HFFc6 (cell line): ENCODE data around the gene ARHGAP31. TPM values are rescaled to one million over a fixed set of nuclear protein-coding genes. Genes with fewer than 3 reads are reported as not detected.

Experiments used
- DNase-seq: peaks from one replicate; pipeline ENCODE4 v3.0.0-alpha.2; 2018
- H3K27ac Mint-ChIP-seq: 2 replicates; pipeline ENCODE4 v1.8.0; 2020; ENCODE audit warnings: mild to moderate bottlenecking, mixed read lengths
- H3K27me3 Mint-ChIP-seq: 2 replicates; pipeline ENCODE4 v1.8.0; 2021; ENCODE audit warnings: mild to moderate bottlenecking, moderate library complexity, mixed read lengths; ENCODE audit not compliant: insufficient read depth
- H3K36me3 Mint-ChIP-seq: 2 replicates; pipeline ENCODE4 v1.8.0; 2021; ENCODE audit warnings: low read depth, mixed read lengths
- H3K4me1 Mint-ChIP-seq: 2 replicates; pipeline ENCODE4 v1.8.0; 2020; ENCODE audit warnings: low read depth, mixed read lengths
- H3K4me3 Mint-ChIP-seq: 2 replicates; pipeline ENCODE4 v1.8.0; 2020; ENCODE audit warnings: mild to moderate bottlenecking, moderate library complexity, mixed read lengths
- H3K9me3 Mint-ChIP-seq: 2 replicates; pipeline ENCODE4 v1.8.0; 2020; ENCODE audit warnings: mild to moderate bottlenecking, mixed read lengths
- CTCF ChIP-seq: fragments of 200-600 bp; sonication (generic); IDR thresholded peaks from 2 replicates; pipeline ENCODE4 v1.5.0; 2021; ENCODE audit warnings: antibody characterized with exemption, mild to moderate bottlenecking
- total RNA-seq, 6 experiments: library from RNA; stranded (reverse); fragmentation: NEBNext Ultra II Directional; extraction: Animal tissue kit (Norgen Biotek cat#: 25700); gene quantifications; 2 replicates in 1 of 6; 3 replicates in 5 of 6; pipeline ENCODE4 v1.2.3, GENCODE V29; 2021

ARHGAP31 gene
- total RNA-seq, 6 experiments from 2014 or later = 18.0 to 25.1 (median 20.5) TPM

- H3K4me3 Mint-ChIP-seq = no peak overlapping the region
- H3K4me1 Mint-ChIP-seq = no peaks in the 10 kb centered on the region
- no peak for DNase-seq
- H3K27ac Mint-ChIP-seq = no peak overlapping the region
- no peaks in the 10 kb centered on the region for H3K9me3 Mint-ChIP-seq
- no peaks in the 10 kb centered on the region for H3K27me3 Mint-ChIP-seq
- peaks cover 5% of the 10 kb centered on the region; the same call in 1 of the 2 replicates for H3K36me3 Mint-ChIP-seq
- no peak for TF ChIP-seq CTCF
Observed at GRCh38 chr3:119395923-119396358, 101.8 kb downstream of the ARHGAP31 start.

GRCh38 chr3:119396870-119397269 lies 102.7 kb downstream of the ARHGAP31 start:
- Mint-ChIP-seq H3K27me3 (no peaks in the 10 kb centered on the region), H3K4me3 (no peak overlapping the region), H3K36me3 (peaks cover 5% of the 10 kb centered on the region; the same call in 1 of the 2 replicates), H3K9me3 (no peaks in the 10 kb centered on the region), H3K4me1 (no peaks in the 10 kb centered on the region), H3K27ac (no peak overlapping the region)
- no peak for DNase-seq
- no peak for TF ChIP-seq CTCF

- no peak overlapping the region for H3K27ac Mint-ChIP-seq
- H3K4me3 Mint-ChIP-seq = no peak overlapping the region
- no peak for TF ChIP-seq CTCF
- no peak for DNase-seq
- H3K27me3 Mint-ChIP-seq = no peaks in the 10 kb centered on the region
- H3K4me1 Mint-ChIP-seq = peaks cover 4% of the 10 kb centered on the region; the same call in 1 of the 2 replicates
- no peaks in the 10 kb centered on the region; the same call in 1 of the 2 replicates for H3K36me3 Mint-ChIP-seq
- no peaks in the 10 kb centered on the region for H3K9me3 Mint-ChIP-seq
Observed at GRCh38 chr3:119400466-119400865, 106.3 kb downstream of the ARHGAP31 start.

GRCh38 chr3:119401069-119401468 lies 106.9 kb downstream of the ARHGAP31 start:
- H3K27me3 Mint-ChIP-seq = no peaks in the 10 kb centered on the region; the same call in 1 of the 2 replicates
- no peak for TF ChIP-seq CTCF
- H3K4me3 Mint-ChIP-seq = no peak overlapping the region
- no peaks in the 10 kb centered on the region for H3K9me3 Mint-ChIP-seq
- H3K27ac Mint-ChIP-seq = no peak overlapping the region
- H3K36me3 Mint-ChIP-seq = no peaks in the 10 kb centered on the region; the same call in 1 of the 2 replicates
- peaks cover 4% of the 10 kb centered on the region; the same call in 1 of the 2 replicates for H3K4me1 Mint-ChIP-seq
- DNase-seq = no peak

- no peak overlapping the region for H3K4me3 Mint-ChIP-seq
- H3K9me3 Mint-ChIP-seq = no peaks in the 10 kb centered on the region
- no peak overlapping the region for H3K27ac Mint-ChIP-seq
- DNase-seq = no peak
- H3K36me3 Mint-ChIP-seq = no peaks in the 10 kb centered on the region; the same call in 1 of the 2 replicates
- H3K4me1 Mint-ChIP-seq = peaks cover 4% of the 10 kb centered on the region; the same call in 1 of the 2 replicates
- TF ChIP-seq CTCF = no peak
- no peaks in the 10 kb centered on the region; the same call in 1 of the 2 replicates for H3K27me3 Mint-ChIP-seq
Observed at GRCh38 chr3:119401503-119402440, 107.6 kb downstream of the ARHGAP31 start.
